Panc1 (cell line): Measurements from ENCODE around the gene SULT2A1. TPM values are rescaled to one million over a fixed set of nuclear protein-coding genes. Genes with fewer than 3 reads are reported as not detected.
"Not testable (repeated sequence)": the region's sequence is repeated elsewhere in the genome, so short reads cannot be mapped to it uniquely, and the experiment has no call there.

Source experiments
- ATAC-seq: fragments of 200-7000 bp; cut with Tn5 transposase; 2 replicates; pipeline ENCODE4 v1.9.1; 2020; ENCODE audit warnings: mild to moderate bottlenecking, moderate library complexity
- BruUV-seq: library from RNA; stranded (reverse); fragments of 400-500 nt; replicated peaks from 2 replicates; lab custom pipeline; 2021; lab: Mats Ljungman, UMichigan
- CTCF ChIA-PET: fragments of 300-600 bp; sonication (Branson Sonifier 250); formaldehyde crosslinking; loops from one replicate; lab custom pipeline; 2022; ENCODE audit warnings: antibody characterized with exemption; lab: Charles Lee
- POLR2A ChIA-PET: fragments of 300-600 bp; sonication (Branson Sonifier 250); formaldehyde crosslinking; loops from one replicate; lab custom pipeline; 2022; ENCODE audit warnings: antibody characterized with exemption; lab: Charles Lee
- DNase-seq: peaks from one replicate; pipeline ENCODE4 v3.0.0-alpha.2; 2010; ENCODE audit warnings: low read depth, low spot score
- H3K27ac ChIP-seq: 2 replicates; pipeline ENCODE4 v1.5.1; 2011; ENCODE audit warnings: mild to moderate bottlenecking, low read length, inconsistent platforms
- H3K27me3 ChIP-seq: fragments of 200-500 bp; sonication (Bioruptor generic); 2 replicates; pipeline ENCODE4 v1.6.0; 2014; ENCODE audit warnings: low read length, inconsistent platforms; ENCODE audit not compliant: control insufficient read depth, insufficient read depth
- H3K36me3 ChIP-seq: fragments of 200-500 bp; sonication (Bioruptor generic); 2 replicates; pipeline ENCODE4 v1.5.1; 2014; ENCODE audit warnings: inconsistent platforms, mild to moderate bottlenecking, low read length, moderate library complexity; ENCODE audit not compliant: control insufficient read depth, insufficient read depth
- H3K4me1 ChIP-seq: 2 replicates; pipeline ENCODE4 v1.5.1; 2011; ENCODE audit warnings: inconsistent platforms, mild to moderate bottlenecking, low read length, moderate library complexity; ENCODE audit not compliant: control insufficient read depth, insufficient read depth
- H3K4me3 ChIP-seq, 2 experiments: 2 replicates each; pipeline ENCODE4 v1.5.1; 2011 to 2012; ENCODE audit warnings: low read depth in 2 of 2, low read length in 2 of 2, mild to moderate bottlenecking in 2 of 2, inconsistent platforms in 1 of 2, moderate library complexity in 1 of 2
- H3K9me3 ChIP-seq: fragments of 200-500 bp; sonication (Bioruptor generic); 2 replicates; pipeline ENCODE4 v1.5.1; 2014; ENCODE audit warnings: low read depth, mild to moderate bottlenecking, inconsistent platforms, low read length, moderate library complexity; ENCODE audit not compliant: control insufficient read depth, insufficient read depth
- POLR2AphosphoS5 ChIP-seq: IDR thresholded peaks from 2 replicates; pipeline ENCODE4 v1.6.1; 2012; ENCODE audit warnings: mild to moderate bottlenecking, low read depth, low read length, moderate library complexity
- SIN3A ChIP-seq: IDR thresholded peaks from 2 replicates; pipeline ENCODE4 v1.6.1; 2012; ENCODE audit warnings: low read depth, mild to moderate bottlenecking, low read length, moderate library complexity, borderline replicate concordance; ENCODE audit not compliant: insufficient read depth
- TCF7L2 ChIP-seq: IDR thresholded peaks from 2 replicates; pipeline ENCODE4 v1.6.1; 2011; ENCODE audit warnings: mild to moderate bottlenecking, low read depth, low read length, inconsistent platforms
- in situ Hi-C: cut with HindIII; loops from 2 replicates; pipeline ENCODE4 v1.10.0; 2016; ENCODE audit warnings: low sequenced_read_pairs, low pct_unique_long_range_greater_than_20kb
- intact Hi-C: fragments of 100-400 bp; cut with micrococcal nuclease; formaldehyde crosslinking; loops from one replicate; pipeline ENCODE4 v1.10.0; 2022; ENCODE audit not compliant: unreplicated experiment
- total RNA-seq: library from RNA; stranded (reverse); gene quantifications from one replicate; pipeline ENCODE4 v1.2.1, GENCODE V29; 2021; ENCODE audit not compliant: unreplicated experiment
- TF ChIP-seq, protein P1 (sequence below): fragments of 450-650 bp; IDR thresholded peaks from 2 replicates; pipeline ENCODE4 v1.5.1; 2017; ENCODE audit warnings: mild to moderate bottlenecking
- TF ChIP-seq, protein P2 (sequence below), 2 experiments: IDR thresholded peaks; 2 replicates each; pipeline ENCODE4 v1.6.1; 2011 to 2012; ENCODE audit warnings: low read depth in 2 of 2, control low read depth in 1 of 2, low read length in 1 of 2, mild to moderate bottlenecking in 1 of 2, moderate library complexity in 1 of 2; ENCODE audit not compliant: insufficient read depth in 1 of 2

Gene SULT2A1
- total RNA-seq, 1 experiment from 2014 or later: 0.18 TPM

- H3K27ac ChIP-seq, POLR2A ChIA-PET, H3K9me3 ChIP-seq, H3K4me1 ChIP-seq, intact Hi-C loops, H3K36me3 ChIP-seq, H3K4me3 ChIP-seq, CTCF ChIA-PET, ATAC-seq, DNase-seq, H3K27me3 ChIP-seq, in situ Hi-C loops, BruUV-seq: not testable (repeated sequence)
- TF ChIP-seq, protein P1, sequence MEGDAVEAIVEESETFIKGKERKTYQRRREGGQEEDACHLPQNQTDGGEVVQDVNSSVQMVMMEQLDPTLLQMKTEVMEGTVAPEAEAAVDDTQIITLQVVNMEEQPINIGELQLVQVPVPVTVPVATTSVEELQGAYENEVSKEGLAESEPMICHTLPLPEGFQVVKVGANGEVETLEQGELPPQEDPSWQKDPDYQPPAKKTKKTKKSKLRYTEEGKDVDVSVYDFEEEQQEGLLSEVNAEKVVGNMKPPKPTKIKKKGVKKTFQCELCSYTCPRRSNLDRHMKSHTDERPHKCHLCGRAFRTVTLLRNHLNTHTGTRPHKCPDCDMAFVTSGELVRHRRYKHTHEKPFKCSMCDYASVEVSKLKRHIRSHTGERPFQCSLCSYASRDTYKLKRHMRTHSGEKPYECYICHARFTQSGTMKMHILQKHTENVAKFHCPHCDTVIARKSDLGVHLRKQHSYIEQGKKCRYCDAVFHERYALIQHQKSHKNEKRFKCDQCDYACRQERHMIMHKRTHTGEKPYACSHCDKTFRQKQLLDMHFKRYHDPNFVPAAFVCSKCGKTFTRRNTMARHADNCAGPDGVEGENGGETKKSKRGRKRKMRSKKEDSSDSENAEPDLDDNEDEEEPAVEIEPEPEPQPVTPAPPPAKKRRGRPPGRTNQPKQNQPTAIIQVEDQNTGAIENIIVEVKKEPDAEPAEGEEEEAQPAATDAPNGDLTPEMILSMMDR: peak; percentile 70
Measured at GRCh38 chr19:47909350-47909749, 23.2 kb upstream of the SULT2A1 start.

GRCh38 chr19:47901370-47901769, 15.3 kb upstream of the SULT2A1 start:
- DNase-seq (no peak), ATAC-seq (no peak)
- POLR2A ChIA-PET: no interaction called here
- CTCF ChIA-PET: no interaction called here
- Histone ChIP-seq H3K9me3 (no peaks in the 10 kb centered on the region), H3K4me3 (no peak overlapping the region), H3K4me1 (no peaks in the 10 kb centered on the region), H3K27ac (no peak overlapping the region), H3K27me3 (no peaks in the 10 kb centered on the region), H3K36me3 (no peaks in the 10 kb centered on the region)
- intact Hi-C loops: no loop called here
- BruUV-seq: no TSS peak
- TF ChIP-seq, protein P1: no peak
- TF ChIP-seq, protein P2, sequence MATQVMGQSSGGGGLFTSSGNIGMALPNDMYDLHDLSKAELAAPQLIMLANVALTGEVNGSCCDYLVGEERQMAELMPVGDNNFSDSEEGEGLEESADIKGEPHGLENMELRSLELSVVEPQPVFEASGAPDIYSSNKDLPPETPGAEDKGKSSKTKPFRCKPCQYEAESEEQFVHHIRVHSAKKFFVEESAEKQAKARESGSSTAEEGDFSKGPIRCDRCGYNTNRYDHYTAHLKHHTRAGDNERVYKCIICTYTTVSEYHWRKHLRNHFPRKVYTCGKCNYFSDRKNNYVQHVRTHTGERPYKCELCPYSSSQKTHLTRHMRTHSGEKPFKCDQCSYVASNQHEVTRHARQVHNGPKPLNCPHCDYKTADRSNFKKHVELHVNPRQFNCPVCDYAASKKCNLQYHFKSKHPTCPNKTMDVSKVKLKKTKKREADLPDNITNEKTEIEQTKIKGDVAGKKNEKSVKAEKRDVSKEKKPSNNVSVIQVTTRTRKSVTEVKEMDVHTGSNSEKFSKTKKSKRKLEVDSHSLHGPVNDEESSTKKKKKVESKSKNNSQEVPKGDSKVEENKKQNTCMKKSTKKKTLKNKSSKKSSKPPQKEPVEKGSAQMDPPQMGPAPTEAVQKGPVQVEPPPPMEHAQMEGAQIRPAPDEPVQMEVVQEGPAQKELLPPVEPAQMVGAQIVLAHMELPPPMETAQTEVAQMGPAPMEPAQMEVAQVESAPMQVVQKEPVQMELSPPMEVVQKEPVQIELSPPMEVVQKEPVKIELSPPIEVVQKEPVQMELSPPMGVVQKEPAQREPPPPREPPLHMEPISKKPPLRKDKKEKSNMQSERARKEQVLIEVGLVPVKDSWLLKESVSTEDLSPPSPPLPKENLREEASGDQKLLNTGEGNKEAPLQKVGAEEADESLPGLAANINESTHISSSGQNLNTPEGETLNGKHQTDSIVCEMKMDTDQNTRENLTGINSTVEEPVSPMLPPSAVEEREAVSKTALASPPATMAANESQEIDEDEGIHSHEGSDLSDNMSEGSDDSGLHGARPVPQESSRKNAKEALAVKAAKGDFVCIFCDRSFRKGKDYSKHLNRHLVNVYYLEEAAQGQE (IDR thresholded peaks at IDR 0.05; ENCODE audit: insufficient read depth in 1 of 2, low read depth in 2 of 2, low read length in 1 of 2): no peak
- TF ChIP-seq TCF7L2 (no peak), SIN3A (no peak)
- in situ Hi-C loops: no loop called here

DNA sequence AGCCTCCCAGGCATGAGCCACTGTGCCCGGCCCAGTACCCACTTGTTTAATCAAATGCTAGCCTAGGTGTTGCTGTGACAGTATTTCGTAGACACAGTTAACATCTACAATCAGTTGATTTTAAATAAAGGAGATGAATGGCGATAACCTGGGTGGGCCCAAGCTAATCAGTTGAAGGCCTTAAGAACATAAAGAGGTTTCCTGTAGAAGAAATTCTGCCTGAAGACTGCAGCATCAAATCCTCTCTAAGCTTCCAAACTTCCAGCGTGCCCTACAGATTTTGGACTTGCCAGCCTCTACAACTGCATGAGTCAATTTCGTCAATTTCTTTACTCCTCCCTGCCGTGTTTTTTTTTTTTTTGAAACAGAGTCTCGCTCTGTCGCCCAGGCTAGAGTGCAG, 13.2 kb upstream of the SULT2A1 start:
- BruUV-seq: no TSS peak
- intact Hi-C loops (no loop called here), in situ Hi-C loops (no loop called here)
- ATAC-seq (no peak), DNase-seq (no peak)
- Histone ChIP-seq H3K36me3 (no peaks in the 10 kb centered on the region), H3K4me3 (no peak overlapping the region), H3K9me3 (no peaks in the 10 kb centered on the region), H3K4me1 (no peaks in the 10 kb centered on the region), H3K27ac (no peak overlapping the region), H3K27me3 (no peaks in the 10 kb centered on the region)
- TF ChIP-seq POLR2AphosphoS5 (no peak), SIN3A (no peak), TCF7L2 (no peak)
- TF ChIP-seq, protein P2 (IDR thresholded peaks at IDR 0.05; ENCODE audit: insufficient read depth in 1 of 2, low read depth in 2 of 2, low read length in 1 of 2): no peak
- TF ChIP-seq, protein P1: no peak
- ChIA-PET CTCF (no interaction called here), POLR2A (no interaction called here)
